GM06990 (cell line): ENCODE measurements around the gene BMP4.

Experiments used
- DNase-seq: peaks from one replicate; pipeline ENCODE4 v3.0.0-alpha.2; 2011; ENCODE audit not compliant: insufficient read length; ENCODE audit errors: extremely low read depth
- H3K27me3 ChIP-seq: replicated peaks from 2 replicates; pipeline ENCODE4 v1.6.0; 2011; ENCODE audit warnings: low read length; ENCODE audit not compliant: control insufficient read depth, insufficient read depth
- H3K36me3 ChIP-seq: 2 replicates; pipeline ENCODE4 v1.5.1; 2011; ENCODE audit warnings: low read length; ENCODE audit not compliant: control insufficient read depth, insufficient read depth
- H3K4me3 ChIP-seq: replicated peaks from 2 replicates; pipeline ENCODE4 v1.5.1; 2011; ENCODE audit warnings: low read depth, mild to moderate bottlenecking, control low read depth, low read length
- TF ChIP-seq, protein P1 (sequence below): IDR thresholded peaks from 2 replicates; pipeline ENCODE4 v1.5.1; 2011; ENCODE audit warnings: low read length, control low read depth, mild to moderate bottlenecking, inconsistent platforms; ENCODE audit not compliant: insufficient read depth, poor library complexity, severe bottlenecking

Gene BMP4

DNA sequence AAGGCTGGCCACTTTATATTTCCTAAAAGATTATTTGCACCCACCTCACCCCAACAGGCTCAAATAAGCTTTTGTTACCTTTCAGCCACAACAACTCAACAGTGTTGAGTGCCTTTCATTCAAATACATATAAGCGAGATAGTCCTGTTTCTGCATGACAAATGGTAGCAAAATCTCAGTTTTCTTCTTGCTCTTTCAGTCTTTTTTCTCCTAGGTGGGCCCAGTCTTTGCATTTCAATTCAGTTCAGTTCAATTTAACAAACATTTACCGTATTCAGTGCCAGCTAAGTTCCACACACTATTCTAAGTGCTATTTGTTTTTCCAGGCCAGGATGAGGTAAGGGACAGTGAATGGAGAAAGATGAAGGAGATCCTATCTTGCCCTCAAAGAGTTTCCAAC, 25.9 kb upstream of the BMP4 start:
- H3K36me3 ChIP-seq = no peaks in the 10 kb centered on the region
- no peak overlapping the region for H3K4me3 ChIP-seq
- DNase-seq = no peak
- no peaks in the 10 kb centered on the region; the same call in 1 of the 2 replicates for H3K27me3 ChIP-seq
- TF ChIP-seq, protein P1, sequence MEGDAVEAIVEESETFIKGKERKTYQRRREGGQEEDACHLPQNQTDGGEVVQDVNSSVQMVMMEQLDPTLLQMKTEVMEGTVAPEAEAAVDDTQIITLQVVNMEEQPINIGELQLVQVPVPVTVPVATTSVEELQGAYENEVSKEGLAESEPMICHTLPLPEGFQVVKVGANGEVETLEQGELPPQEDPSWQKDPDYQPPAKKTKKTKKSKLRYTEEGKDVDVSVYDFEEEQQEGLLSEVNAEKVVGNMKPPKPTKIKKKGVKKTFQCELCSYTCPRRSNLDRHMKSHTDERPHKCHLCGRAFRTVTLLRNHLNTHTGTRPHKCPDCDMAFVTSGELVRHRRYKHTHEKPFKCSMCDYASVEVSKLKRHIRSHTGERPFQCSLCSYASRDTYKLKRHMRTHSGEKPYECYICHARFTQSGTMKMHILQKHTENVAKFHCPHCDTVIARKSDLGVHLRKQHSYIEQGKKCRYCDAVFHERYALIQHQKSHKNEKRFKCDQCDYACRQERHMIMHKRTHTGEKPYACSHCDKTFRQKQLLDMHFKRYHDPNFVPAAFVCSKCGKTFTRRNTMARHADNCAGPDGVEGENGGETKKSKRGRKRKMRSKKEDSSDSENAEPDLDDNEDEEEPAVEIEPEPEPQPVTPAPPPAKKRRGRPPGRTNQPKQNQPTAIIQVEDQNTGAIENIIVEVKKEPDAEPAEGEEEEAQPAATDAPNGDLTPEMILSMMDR = no peak

DNA sequence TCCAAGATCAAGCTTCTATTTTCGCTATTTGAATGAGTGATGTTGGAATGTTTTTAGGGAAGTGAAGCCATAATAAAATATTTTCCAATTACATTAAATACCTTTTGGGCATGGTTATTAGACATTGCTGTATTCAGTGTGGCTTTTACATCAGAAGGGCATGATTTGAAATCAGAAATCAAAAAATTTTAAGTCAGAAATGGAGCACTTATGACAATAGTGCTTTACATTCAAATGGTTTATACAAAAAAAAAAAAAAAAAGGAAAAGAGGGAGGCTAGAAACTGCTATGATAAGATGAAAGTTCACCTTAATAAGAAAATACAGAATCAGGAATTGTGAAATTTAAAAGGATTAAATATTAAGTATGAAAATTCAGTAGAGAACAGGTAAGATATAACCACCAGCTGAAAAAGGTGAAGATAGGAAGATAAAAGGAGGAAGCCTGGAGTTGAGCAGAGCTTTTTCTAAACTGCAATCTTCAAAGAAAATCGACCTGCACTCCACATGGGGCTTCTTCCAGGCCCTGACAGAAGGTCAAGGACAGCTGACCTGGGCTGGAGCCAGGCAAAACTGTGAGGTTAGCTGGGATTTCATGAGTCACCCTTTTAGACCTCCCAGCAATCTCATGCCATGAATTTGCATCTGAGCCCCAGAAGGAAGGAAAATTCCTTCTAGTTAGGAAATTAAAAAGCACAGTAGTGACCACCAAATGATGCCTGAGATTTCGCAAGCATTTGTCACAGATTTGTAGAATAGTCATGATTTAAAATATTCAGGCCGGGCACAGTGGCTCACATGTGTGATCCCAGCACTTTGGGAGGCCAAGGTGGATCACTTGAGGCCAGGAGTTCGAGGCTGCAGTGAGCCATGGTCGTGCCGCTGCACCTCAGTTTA, 23.4 kb upstream of the BMP4 start:
- DNase-seq = no peak
- TF ChIP-seq, protein P1 = no peak
- no peaks in the 10 kb centered on the region for H3K36me3 ChIP-seq

DNA sequence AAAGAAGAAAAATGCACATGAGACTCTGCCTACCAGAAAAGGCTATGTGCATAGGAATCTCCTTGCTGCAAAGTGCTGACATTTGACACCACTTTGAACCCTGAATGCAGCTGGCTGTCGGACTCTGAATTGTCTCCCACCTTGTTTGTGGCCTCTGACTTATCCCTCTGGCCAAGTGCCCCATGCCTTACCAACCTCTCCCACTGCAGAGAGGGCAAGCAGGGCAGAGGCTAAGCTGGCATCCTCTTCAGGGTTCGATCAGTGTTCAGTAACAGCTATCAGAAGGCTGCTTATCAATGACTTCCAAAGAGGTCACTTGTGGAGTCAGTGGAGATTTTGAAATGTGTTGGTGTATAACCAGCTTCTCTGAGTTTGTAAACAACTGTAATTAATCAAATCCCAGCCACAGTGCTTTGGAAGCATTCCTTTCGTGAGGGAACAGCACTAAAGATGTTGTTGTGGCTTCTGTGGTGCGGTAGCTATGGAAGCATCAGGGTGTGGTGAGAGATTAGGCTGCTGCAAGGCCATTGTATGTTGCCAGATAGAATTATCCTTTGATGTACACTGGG, 22.6 kb upstream of the BMP4 start:
- TF ChIP-seq, protein P1 = no peak
- Histone ChIP-seq H3K36me3 (no peaks in the 10 kb centered on the region), H3K27me3 (no peaks in the 10 kb centered on the region; the same call in none of the 2 replicates), H3K4me3 (no peak overlapping the region)
- DNase-seq = no peak

More for the DNA sequence above, 23.4 kb upstream of the BMP4 start:
- H3K4me3 ChIP-seq = no peak overlapping the region
- H3K27me3 ChIP-seq = no peaks in the 10 kb centered on the region; the same call in none of the 2 replicates

DNA sequence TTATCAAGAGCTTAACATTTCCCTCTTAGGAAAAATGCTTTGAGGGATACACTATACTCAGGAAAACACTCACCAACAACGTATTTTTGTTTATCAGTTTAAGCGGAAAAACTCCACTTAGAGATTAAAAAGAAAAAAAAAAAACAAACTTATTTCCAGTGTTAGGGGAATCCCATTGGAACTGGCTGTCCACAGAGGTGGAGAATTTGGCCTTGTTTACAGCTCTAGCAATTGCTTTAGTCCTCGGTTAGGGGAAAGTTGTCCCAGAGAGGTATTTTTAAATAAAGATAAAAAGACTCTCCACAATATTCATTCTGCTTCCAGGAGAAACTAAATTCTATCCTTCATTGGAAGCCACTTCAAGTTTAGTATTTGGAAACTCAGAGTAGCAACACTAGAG, 21.6 kb upstream of the BMP4 start:
- Histone ChIP-seq H3K36me3 (no peaks in the 10 kb centered on the region), H3K27me3 (no peaks in the 10 kb centered on the region; the same call in none of the 2 replicates), H3K4me3 (no peak overlapping the region)
- no peak for DNase-seq
- TF ChIP-seq, protein P1 = no peak

DNA sequence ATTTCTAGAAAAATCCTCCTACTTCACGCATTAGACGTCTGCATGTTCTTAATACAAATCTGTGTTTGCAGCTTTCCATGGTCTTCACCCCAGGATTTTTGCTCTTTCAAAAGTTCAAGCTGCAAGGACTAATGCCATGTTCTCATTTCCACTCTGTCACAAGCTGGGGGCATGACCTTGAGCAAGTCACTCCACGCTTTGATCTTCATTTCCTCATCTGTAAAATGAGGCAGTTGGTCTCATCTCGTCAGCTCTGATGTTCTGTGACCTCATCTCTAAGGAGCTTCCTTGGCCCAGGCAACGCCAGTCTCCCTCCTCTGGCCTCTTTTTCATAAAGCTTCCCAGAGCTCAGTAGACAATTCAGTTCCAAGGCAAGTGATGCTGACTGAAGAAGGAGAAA, 18.8 kb upstream of the BMP4 start:
- Histone ChIP-seq H3K4me3 (no peak overlapping the region), H3K27me3 (no peaks in the 10 kb centered on the region; the same call in none of the 2 replicates), H3K36me3 (no peaks in the 10 kb centered on the region)
- no peak for DNase-seq
- TF ChIP-seq, protein P1 = no peak
